HepG2 (cell line): Measurements from ENCODE around the gene ANTKMT. TPM values are rescaled to one million over a fixed set of nuclear protein-coding genes. Genes with fewer than 3 reads are reported as not detected.

Experiments used
- AKAP8 ChIP-seq: sonication (generic); formaldehyde crosslinking; IDR thresholded peaks from 2 replicates; pipeline ENCODE4 v1.5.1; 2020; ENCODE audit warnings: mild to moderate bottlenecking, missing genetic modification reagents
- HNRNPLL ChIP-seq: fragments of 200-400 bp; formaldehyde crosslinking; IDR thresholded peaks from 2 replicates; pipeline ENCODE4 v1.6.1; 2017; ENCODE audit warnings: mild to moderate bottlenecking, low read depth, low read length; ENCODE audit not compliant: poor library complexity, severe bottlenecking
- IKZF1 ChIP-seq: fragments of 450-650 bp; IDR thresholded peaks from 2 replicates; pipeline ENCODE4 v1.7.1; 2016
- IKZF4 ChIP-seq: sonication (generic); formaldehyde crosslinking; IDR thresholded peaks from 2 replicates; pipeline ENCODE4 v1.5.1; 2020; ENCODE audit warnings: borderline replicate concordance, mild to moderate bottlenecking, low read depth, missing genetic modification reagents; ENCODE audit errors: not compliant biosample characterization
- NONO ChIP-seq, 2 experiments: fragments of 450-650 bp in 1 of 2; sonication (generic) in 1 of 2; formaldehyde crosslinking in 1 of 2; IDR thresholded peaks in 1 of 2; conservative IDR thresholded peaks in 1 of 2; 2 replicates each; pipeline versions ENCODE4 v1.6.1 to v1.8.0; 2017 to 2022; ENCODE audit warnings: mild to moderate bottlenecking in 1 of 2, missing genetic modification reagents in 1 of 2, moderate library complexity in 1 of 2
- NR2C2 ChIP-seq: sonication (generic); formaldehyde crosslinking; IDR thresholded peaks from 2 replicates; pipeline ENCODE4 v1.4.0; 2020; ENCODE audit warnings: missing genetic modification reagents, mild to moderate bottlenecking, moderate library complexity, borderline replicate concordance
- PITX1 ChIP-seq: sonication (generic); formaldehyde crosslinking; IDR thresholded peaks from 2 replicates; pipeline ENCODE4 v1.5.1; 2020; ENCODE audit warnings: mild to moderate bottlenecking, missing genetic modification reagents
- RFX1 ChIP-seq: fragments of 450-650 bp; IDR thresholded peaks from 2 replicates; pipeline ENCODE4 v1.6.1; 2017
- TBP ChIP-seq: sonication (generic); formaldehyde crosslinking; IDR thresholded peaks from 2 replicates; pipeline ENCODE4 v1.5.0; 2020; ENCODE audit warnings: missing genetic modification reagents
- TRIM24 ChIP-seq: sonication (generic); formaldehyde crosslinking; IDR thresholded peaks from 2 replicates; pipeline ENCODE4 v1.8.0; 2022; ENCODE audit warnings: mild to moderate bottlenecking, missing genetic modification reagents
- ZBTB26 ChIP-seq: IDR thresholded peaks from 2 replicates; pipeline ENCODE4 v1.6.1; 2016; ENCODE audit warnings: missing compliant biosample characterization, missing genetic modification reagents, borderline replicate concordance
- ZBTB42 ChIP-seq: sonication (generic); formaldehyde crosslinking; IDR thresholded peaks from 2 replicates; pipeline ENCODE4 v1.5.0; 2020; ENCODE audit warnings: mild to moderate bottlenecking, missing genetic modification reagents
- ZKSCAN5 ChIP-seq: sonication (generic); formaldehyde crosslinking; IDR thresholded peaks from 2 replicates; pipeline ENCODE4 v1.5.1; 2020; ENCODE audit warnings: mild to moderate bottlenecking, missing genetic modification reagents
- ZNF256 ChIP-seq: sonication (generic); formaldehyde crosslinking; conservative IDR thresholded peaks from 2 replicates; pipeline ENCODE4 v1.4.0; 2020; ENCODE audit warnings: missing genetic modification reagents
- ZNF281 ChIP-seq: sonication (generic); formaldehyde crosslinking; IDR thresholded peaks from 2 replicates; pipeline ENCODE4 v1.4.0; 2020; ENCODE audit warnings: missing genetic modification reagents, borderline replicate concordance
- ZNF556 ChIP-seq: sonication (generic); formaldehyde crosslinking; IDR thresholded peaks from 2 replicates; pipeline ENCODE4 v1.4.0; 2020; ENCODE audit warnings: mild to moderate bottlenecking, missing genetic modification reagents, borderline replicate concordance
- ZNF564 ChIP-seq: sonication (generic); formaldehyde crosslinking; IDR thresholded peaks from 2 replicates; pipeline ENCODE4 v1.8.1; 2023; ENCODE audit warnings: mild to moderate bottlenecking, missing genetic modification reagents
- ZNF652 ChIP-seq: IDR thresholded peaks from 2 replicates; pipeline ENCODE4 v1.6.1; 2016; ENCODE audit warnings: low read depth, borderline replicate concordance
- ZNF883 ChIP-seq: sonication (generic); formaldehyde crosslinking; IDR thresholded peaks from 2 replicates; pipeline ENCODE4 v1.5.1; 2020; ENCODE audit warnings: mild to moderate bottlenecking, missing genetic modification reagents; ENCODE audit errors: not compliant biosample characterization
- polyA plus RNA-seq, 8 experiments: library from polyadenylated mRNA; depleted of rRNA in 3 of 8; stranded (reverse) in 7 of 8; unstranded in 1 of 8; fragments of >200 nt; fragmentation: Illumina TruSeq in 4 of 8; extraction: Trizol in 4 of 8; gene quantifications; 2 replicates each; pipeline versions ENCODE4 v1.2.1 to v1.2.3, GENCODE V29; 2011 to 2016; ENCODE audit warnings: low read depth in 4 of 8, missing spikeins in 1 of 8, mixed read lengths in 1 of 8; ENCODE audit not compliant: insufficient read depth in 1 of 8
- total RNA-seq, 5 experiments: library from RNA; depleted of rRNA; stranded (reverse); fragments of >200 nt; fragmentation: Illumina TruSeq; extraction: Trizol; gene quantifications; 2 replicates each; pipeline ENCODE4 v1.2.3, GENCODE V29; 2016; ENCODE audit warnings: low read depth in 1 of 5
- TF ChIP-seq, protein P1 (sequence below): IDR thresholded peaks from 2 replicates; pipeline ENCODE4 v1.6.1; 2016; ENCODE audit warnings: low read depth
- TF ChIP-seq, protein P2 (sequence below): sonication (generic); formaldehyde crosslinking; IDR thresholded peaks from 2 replicates; pipeline ENCODE4 v1.4.0; 2020; ENCODE audit warnings: missing genetic modification reagents
- TF ChIP-seq, protein P3 (sequence below): sonication (generic); formaldehyde crosslinking; IDR thresholded peaks from 2 replicates; pipeline ENCODE4 v1.4.0; 2020; ENCODE audit warnings: missing genetic modification reagents
- TF ChIP-seq, protein P4 (sequence below): sonication (generic); IDR thresholded peaks from 2 replicates; pipeline ENCODE4 v1.6.1; 2016; ENCODE audit warnings: low read depth, borderline replicate concordance

The ANTKMT gene
- total and polyA plus RNA-seq, 2 of the 13 experiments (the other 11 are each of a cell fraction or from before 2014, with no cell fraction given), result 7.5 to 47.8 TPM

GRCh38 chr16:716200-716568 lies 4.8 kb upstream of the ANTKMT start (continued):
- TF ChIP-seq HNRNPLL (peak; percentile 27), AKAP8 (peak; percentile 52; the same call in 1 of the 2 replicates), ZBTB42 (no peak), ZKSCAN5 (CRISPR knock-in tag) (no peak), TBP (CRISPR knock-in tag) (no peak), IKZF4 (CRISPR knock-in tag) (peak; percentile 46), NONO (IDR thresholded peaks at IDR 0.05) (no peak), NONO (CRISPR knock-in tag; conservative IDR thresholded peaks at IDR 0.05) (peak; percentile 20; the same call in 1 of the 2 replicates), ZNF883 (CRISPR knock-in tag) (peak; percentile 51), TRIM24 (no peak), ZNF564 (CRISPR knock-in tag) (no peak), RFX1 (peak; percentile 65), IKZF1 (no peak), ZNF281 (peak; percentile 95), ZNF556 (CRISPR knock-in tag) (0 out of 2 replicates have a peak, but pooled peaks have one; percentile 21), ZBTB26 (no peak), PITX1 (CRISPR knock-in tag) (0 out of 2 replicates have a peak, but pooled peaks have one; percentile 10), NR2C2 (CRISPR knock-in tag) (peak; percentile 54), ZNF652 (CRISPR knock-in tag) (no peak), ZNF256 (CRISPR knock-in tag) (no peak)
- TF ChIP-seq, protein P1, sequence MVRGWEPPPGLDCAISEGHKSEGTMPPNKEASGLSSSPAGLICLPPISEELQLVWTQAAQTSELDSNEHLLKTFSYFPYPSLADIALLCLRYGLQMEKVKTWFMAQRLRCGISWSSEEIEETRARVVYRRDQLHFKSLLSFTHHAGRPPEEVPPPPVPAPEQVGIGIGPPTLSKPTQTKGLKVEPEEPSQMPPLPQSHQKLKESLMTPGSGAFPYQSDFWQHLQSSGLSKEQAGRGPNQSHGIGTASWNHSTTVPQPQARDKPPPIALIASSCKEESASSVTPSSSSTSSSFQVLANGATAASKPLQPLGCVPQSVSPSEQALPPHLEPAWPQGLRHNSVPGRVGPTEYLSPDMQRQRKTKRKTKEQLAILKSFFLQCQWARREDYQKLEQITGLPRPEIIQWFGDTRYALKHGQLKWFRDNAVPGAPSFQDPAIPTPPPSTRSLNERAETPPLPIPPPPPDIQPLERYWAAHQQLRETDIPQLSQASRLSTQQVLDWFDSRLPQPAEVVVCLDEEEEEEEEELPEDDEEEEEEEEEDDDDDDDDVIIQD (CRISPR knock-in tag), result no peak
- TF ChIP-seq, protein P2, sequence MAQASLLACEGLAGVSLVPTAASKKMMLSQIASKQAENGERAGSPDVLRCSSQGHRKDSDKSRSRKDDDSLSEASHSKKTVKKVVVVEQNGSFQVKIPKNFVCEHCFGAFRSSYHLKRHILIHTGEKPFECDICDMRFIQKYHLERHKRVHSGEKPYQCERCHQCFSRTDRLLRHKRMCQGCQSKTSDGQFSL, result no peak
- TF ChIP-seq, protein P3, sequence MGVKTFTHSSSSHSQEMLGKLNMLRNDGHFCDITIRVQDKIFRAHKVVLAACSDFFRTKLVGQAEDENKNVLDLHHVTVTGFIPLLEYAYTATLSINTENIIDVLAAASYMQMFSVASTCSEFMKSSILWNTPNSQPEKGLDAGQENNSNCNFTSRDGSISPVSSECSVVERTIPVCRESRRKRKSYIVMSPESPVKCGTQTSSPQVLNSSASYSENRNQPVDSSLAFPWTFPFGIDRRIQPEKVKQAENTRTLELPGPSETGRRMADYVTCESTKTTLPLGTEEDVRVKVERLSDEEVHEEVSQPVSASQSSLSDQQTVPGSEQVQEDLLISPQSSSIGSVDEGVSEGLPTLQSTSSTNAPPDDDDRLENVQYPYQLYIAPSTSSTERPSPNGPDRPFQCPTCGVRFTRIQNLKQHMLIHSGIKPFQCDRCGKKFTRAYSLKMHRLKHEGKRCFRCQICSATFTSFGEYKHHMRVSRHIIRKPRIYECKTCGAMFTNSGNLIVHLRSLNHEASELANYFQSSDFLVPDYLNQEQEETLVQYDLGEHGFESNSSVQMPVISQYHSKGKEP (CRISPR knock-in tag), result no peak
- TF ChIP-seq, protein P4, sequence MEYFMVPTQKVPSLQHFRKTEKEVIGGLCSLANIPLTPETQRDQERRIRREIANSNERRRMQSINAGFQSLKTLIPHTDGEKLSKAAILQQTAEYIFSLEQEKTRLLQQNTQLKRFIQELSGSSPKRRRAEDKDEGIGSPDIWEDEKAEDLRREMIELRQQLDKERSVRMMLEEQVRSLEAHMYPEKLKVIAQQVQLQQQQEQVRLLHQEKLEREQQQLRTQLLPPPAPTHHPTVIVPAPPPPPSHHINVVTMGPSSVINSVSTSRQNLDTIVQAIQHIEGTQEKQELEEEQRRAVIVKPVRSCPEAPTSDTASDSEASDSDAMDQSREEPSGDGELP, result peak; percentile 10; the same call in 1 of the 2 replicates
